Sigmoid colon (tissue), 7 donors: ENCODE measurements around the gene UBQLN1. TPM values are rescaled to one million over a fixed set of nuclear protein-coding genes. Genes with fewer than 3 reads are reported as not detected.

Experiments
- DNase-seq: peaks from one replicate; pipeline ENCODE4 v3.0.0-alpha.2; 2019
- H3K27ac ChIP-seq, 4 donors: fragments of 200-600 bp; sonication (generic); one replicate each; pipeline ENCODE4 v1.5.1; 2016 to 2019; ENCODE audit warnings: mild to moderate bottlenecking in 1 of 4
- H3K27me3 ChIP-seq, 3 donors: fragments of 200-600 bp; sonication (generic); one replicate each; pipeline ENCODE4 v1.5.1; 2019; ENCODE audit warnings: mild to moderate bottlenecking in 1 of 3
- H3K36me3 ChIP-seq, 4 donors: fragments of 200-600 bp; sonication (generic); one replicate each; pipeline ENCODE4 v1.5.1; 2016 to 2019
- H3K4me1 ChIP-seq, 4 donors: fragments of 200-600 bp; sonication (generic); one replicate each; pipeline ENCODE4 v1.5.1; 2017 to 2019
- H3K4me3 ChIP-seq, 4 donors: fragments of 200-600 bp; sonication (generic); one replicate each; pipeline ENCODE4 v1.5.1; 2017 to 2019; ENCODE audit warnings: mild to moderate bottlenecking in 2 of 4, moderate library complexity in 1 of 4
- H3K9me3 ChIP-seq, 4 donors: fragments of 200-600 bp in 3 of 4; sonication (generic) in 3 of 4; one replicate each; pipeline versions ENCODE4 v1.5.1 to v1.6.1; 2013 to 2019
- EP300 ChIP-seq, 4 donors: sonication (generic); formaldehyde crosslinking; IDR thresholded peaks; one replicate each; pipeline ENCODE4 v1.6.1; 2017; ENCODE audit warnings: antibody characterized with exemption in 4 of 4
- POLR2A ChIP-seq, 2 donors: fragments of 450-650 bp; IDR thresholded peaks; one replicate each; pipeline ENCODE4 v1.6.1; 2016; ENCODE audit warnings: antibody characterized with exemption in 2 of 2, mild to moderate bottlenecking in 2 of 2, moderate library complexity in 2 of 2
- POLR2AphosphoS5 ChIP-seq, 4 donors: sonication (generic); formaldehyde crosslinking; IDR thresholded peaks; one replicate each; pipeline ENCODE4 v1.6.1; 2017; ENCODE audit warnings: antibody characterized with exemption in 4 of 4
- WGBS, 2 donors: extraction: QIAGEN DNeasy Blood & Tissue Kit; methylation state at CpG; one replicate each; pipeline ENCODE4 v1.1.7; 2013; 5-methylcytosine and 5-hydroxymethylcytosine counted together
- intact Hi-C: fragments of 100-400 bp; cut with DNase I; formaldehyde crosslinking; loops from one replicate; pipeline ENCODE4 v1.15.1; 2023
- polyA plus RNA-seq, 3 donors: library from polyadenylated mRNA; stranded (reverse); fragments of 200-250 nt; gene quantifications; one replicate each; pipeline ENCODE4 v1.2.3, GENCODE V29; 2013
- total RNA-seq, 4 donors: library from RNA; depleted of rRNA; stranded (reverse); fragments of >200 nt; gene quantifications; one replicate each; pipeline ENCODE4 v1.1.0, GENCODE V29; 2016
- TF ChIP-seq, protein P1 (sequence below), 4 experiments: fragments of 450-650 bp in 3 of 4; fragments of 200-600 bp in 1 of 4; IDR thresholded peaks; one replicate each; pipeline ENCODE4 v1.5.1; 2016 to 2019; ENCODE audit warnings: antibody characterized with exemption in 4 of 4, mild to moderate bottlenecking in 3 of 4, moderate library complexity in 2 of 4
- donor health status: healthy with polysubstance abuse.
- donor health status: Bipolar disorder and iron deficiency.
- donor health status: healthy.

Gene UBQLN1
- 100 to 1,000 TPM in 3 of 4 donors, 10 to 100 TPM in 1; 96.1 to 113 (median 105) TPM for total RNA-seq
- polyA plus RNA-seq, result 10 to 100 TPM; 33.0 to 46.5 (median 40.2) TPM

GRCh38 chr9:83707768-83708514, at the start of gene UBQLN1:
UBQLN1 (minus strand) TSS chr9:83707958; CDS start chr9:83707679, 279 bp downstream.
- intact Hi-C loops, result loop anchor here (2.0 to 10.0 kb wide), 4 partner anchors 56 to 269 kb away; partner anchors contain the start of genes IDNK and KIF27
- WGBS, 2 donors, result 0% methylated on average over 67 of the region's 67 CpGs

GRCh38 chr9:83754383-83754977, 46.7 kb upstream of the UBQLN1 start:
- Histone ChIP-seq H3K36me3 (peaks cover 0 to 32% (median 9%) of the 10 kb centered on the region in 4 donors), H3K4me1 (no peaks in the 10 kb centered on the region), H3K27ac (no peak overlapping the region), H3K4me3 (no peak overlapping the region), H3K27me3 (no peaks in the 10 kb centered on the region), H3K9me3 (no peaks in the 10 kb centered on the region)
- no peak for DNase-seq
- TF ChIP-seq POLR2AphosphoS5 (IDR thresholded peaks at IDR 0.05) (no peak), POLR2A (IDR thresholded peaks at IDR 0.05) (no peak), EP300 (IDR thresholded peaks at IDR 0.05) (no peak)
- TF ChIP-seq, protein P1, sequence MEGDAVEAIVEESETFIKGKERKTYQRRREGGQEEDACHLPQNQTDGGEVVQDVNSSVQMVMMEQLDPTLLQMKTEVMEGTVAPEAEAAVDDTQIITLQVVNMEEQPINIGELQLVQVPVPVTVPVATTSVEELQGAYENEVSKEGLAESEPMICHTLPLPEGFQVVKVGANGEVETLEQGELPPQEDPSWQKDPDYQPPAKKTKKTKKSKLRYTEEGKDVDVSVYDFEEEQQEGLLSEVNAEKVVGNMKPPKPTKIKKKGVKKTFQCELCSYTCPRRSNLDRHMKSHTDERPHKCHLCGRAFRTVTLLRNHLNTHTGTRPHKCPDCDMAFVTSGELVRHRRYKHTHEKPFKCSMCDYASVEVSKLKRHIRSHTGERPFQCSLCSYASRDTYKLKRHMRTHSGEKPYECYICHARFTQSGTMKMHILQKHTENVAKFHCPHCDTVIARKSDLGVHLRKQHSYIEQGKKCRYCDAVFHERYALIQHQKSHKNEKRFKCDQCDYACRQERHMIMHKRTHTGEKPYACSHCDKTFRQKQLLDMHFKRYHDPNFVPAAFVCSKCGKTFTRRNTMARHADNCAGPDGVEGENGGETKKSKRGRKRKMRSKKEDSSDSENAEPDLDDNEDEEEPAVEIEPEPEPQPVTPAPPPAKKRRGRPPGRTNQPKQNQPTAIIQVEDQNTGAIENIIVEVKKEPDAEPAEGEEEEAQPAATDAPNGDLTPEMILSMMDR (IDR thresholded peaks at IDR 0.05), result no peak
- intact Hi-C loops, result no loop called here

More at GRCh38 chr9:83707768-83708514, at the start of gene UBQLN1:
- Histone ChIP-seq H3K4me1 (peaks cover 0 to 28% (median 19%) of the 10 kb centered on the region in 4 donors), H3K27me3 (no peaks in the 10 kb centered on the region), H3K4me3 (peak within 1 kb of the TSS; percentile 83 to 97 (median 86)), H3K36me3 (no peaks in the 10 kb centered on the region), H3K9me3 (no peaks in the 10 kb centered on the region), H3K27ac (peak within 1 kb of the TSS; percentile 94 to 100 (median 98))
- DNase-seq, result peak; percentile 98
- TF ChIP-seq POLR2AphosphoS5 (IDR thresholded peaks at IDR 0.05) (peak; percentile 97 to 99 (median 98)), POLR2A (IDR thresholded peaks at IDR 0.05) (peak; percentile 89 to 90), EP300 (IDR thresholded peaks at IDR 0.05) (no peak)
- TF ChIP-seq, protein P1 (IDR thresholded peaks at IDR 0.05), result peak in 1 of 4 experiments; percentile 10

DNA sequence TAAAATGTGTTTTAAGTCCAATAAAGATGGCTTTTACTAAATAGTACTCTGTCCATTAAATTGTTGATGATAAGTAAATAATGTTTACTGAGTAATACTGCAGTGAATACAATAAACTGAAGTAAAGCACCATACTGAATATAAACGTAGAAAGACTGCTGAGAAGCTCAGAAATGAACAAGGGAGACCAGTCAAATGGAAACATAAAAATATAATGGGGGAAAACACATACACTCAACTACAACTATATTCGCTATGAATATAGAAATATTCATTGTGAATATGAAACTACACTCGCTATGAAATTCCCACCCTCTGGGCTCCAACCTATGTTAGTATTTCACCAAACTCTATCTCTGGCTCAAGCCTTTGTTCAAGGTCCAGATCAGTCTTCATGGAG, 41.9 kb upstream of the UBQLN1 start:
- Histone ChIP-seq H3K4me1 (no peaks in the 10 kb centered on the region), H3K27ac (no peak overlapping the region), H3K27me3 (no peaks in the 10 kb centered on the region), H3K36me3 (peaks cover 0 to 42% (median 9%) of the 10 kb centered on the region in 4 donors), H3K9me3 (no peaks in the 10 kb centered on the region), H3K4me3 (no peak overlapping the region)
- intact Hi-C loops, result no loop called here
- no peak for DNase-seq
- TF ChIP-seq POLR2AphosphoS5 (IDR thresholded peaks at IDR 0.05) (no peak), EP300 (IDR thresholded peaks at IDR 0.05) (no peak), POLR2A (IDR thresholded peaks at IDR 0.05) (no peak)
- TF ChIP-seq, protein P1 (IDR thresholded peaks at IDR 0.05), result no peak
- WGBS, 2 donors, result 81 to 83% methylated on average over 3 of the region's 3 CpGs

GRCh38 chr9:83744206-83744605, 36.4 kb upstream of the UBQLN1 start:
- Histone ChIP-seq H3K9me3 (no peaks in the 10 kb centered on the region), H3K36me3 (peaks cover 0 to 48% (median 0%) of the 10 kb centered on the region in 4 donors), H3K27ac (no peak overlapping the region), H3K27me3 (no peaks in the 10 kb centered on the region), H3K4me1 (no peaks in the 10 kb centered on the region), H3K4me3 (no peak overlapping the region)
- intact Hi-C loops, result no loop called here
- TF ChIP-seq, protein P1 (IDR thresholded peaks at IDR 0.05), result no peak
- WGBS, 2 donors, result 48 to 77% methylated on average over 1 of the region's 1 CpG
- DNase-seq, result no peak
